MCF 10A (cell line): ENCODE data around the gene HHATL. TPM values are rescaled to one million over a fixed set of nuclear protein-coding genes. Genes with fewer than 3 reads are reported as not detected.

Source experiments
- BruUV-seq: library from RNA; stranded (reverse); fragments of 400-500 nt; replicated peaks from 2 replicates; lab custom pipeline; 2021; lab: Mats Ljungman, UMichigan
- CTCF ChIA-PET: fragments of 300-600 bp; sonication (Branson Sonifier 250); formaldehyde crosslinking; extraction: SDS; loops from one replicate; lab custom pipeline; 2021; ENCODE audit warnings: antibody characterized with exemption, inconsistent platforms; lab: Yijun Ruan, JAX
- POLR2A ChIA-PET: fragments of 300-600, 350-650 bp; sonication (Branson Sonifier 250); formaldehyde crosslinking; extraction: SDS; loops from one replicate; lab custom pipeline; 2020; ENCODE audit warnings: antibody characterized with exemption, inconsistent platforms; lab: Yijun Ruan, JAX
- DNase-seq: peaks from one replicate; pipeline ENCODE4 v3.0.0-alpha.2; 2018; ENCODE audit not compliant: unreplicated experiment
- H3K27ac Mint-ChIP-seq: one replicate; pipeline ENCODE4 v1.8.0; 2022; ENCODE audit warnings: mild to moderate bottlenecking, low read depth, mixed read lengths; ENCODE audit not compliant: unreplicated experiment
- H3K27me3 Mint-ChIP-seq: one replicate; pipeline ENCODE4 v1.8.0; 2022; ENCODE audit warnings: mixed read lengths; ENCODE audit not compliant: insufficient read depth, unreplicated experiment
- H3K36me3 Mint-ChIP-seq: one replicate; pipeline ENCODE4 v1.8.0; 2022; ENCODE audit warnings: mild to moderate bottlenecking, moderate library complexity, mixed read lengths; ENCODE audit not compliant: insufficient read depth, unreplicated experiment
- H3K4me1 Mint-ChIP-seq: one replicate; pipeline ENCODE4 v1.8.0; 2022; ENCODE audit warnings: mixed read lengths; ENCODE audit not compliant: insufficient read depth, unreplicated experiment
- H3K4me3 Mint-ChIP-seq: one replicate; pipeline ENCODE4 v1.8.0; 2022; ENCODE audit warnings: mild to moderate bottlenecking, moderate library complexity, mixed read lengths; ENCODE audit not compliant: unreplicated experiment
- H3K9me3 Mint-ChIP-seq: one replicate; pipeline ENCODE4 v1.8.0; 2022; ENCODE audit warnings: mixed read lengths; ENCODE audit not compliant: unreplicated experiment
- CTCF ChIP-seq: fragments of 200-600 bp; IDR thresholded peaks from one replicate; pipeline ENCODE4 v1.8.0; 2022; ENCODE audit warnings: antibody characterized with exemption, mild to moderate bottlenecking; ENCODE audit not compliant: unreplicated experiment
- intact Hi-C: fragments of 100-400 bp; cut with micrococcal nuclease; formaldehyde crosslinking; loops from 2 replicates; pipeline ENCODE4 v1.14.1; 2022
- total RNA-seq: library from RNA; stranded (reverse); gene quantifications from 2 replicates; pipeline ENCODE4 v1.2.3, GENCODE V29; 2022

The HHATL gene
- total RNA-seq, 1 experiment from 2014 or later: not detected

GRCh38 chr3:42749025-42749752, 46.6 kb upstream of the HHATL start:
- CTCF ChIA-PET: interaction anchor here (0.6 to 2.0 kb wide), 17 partner anchors 9 to 522 kb away, joined by 3 to 16 read pairs (median 4); partner anchors contain the start of genes SEC22C and SS18L2
- H3K4me1 Mint-ChIP-seq: peaks cover 8% of the 10 kb centered on the region
- H3K9me3 Mint-ChIP-seq: no peaks in the 10 kb centered on the region
- H3K27me3 Mint-ChIP-seq: no peaks in the 10 kb centered on the region
- H3K27ac Mint-ChIP-seq: no peak overlapping the region
- no peaks in the 10 kb centered on the region for H3K36me3 Mint-ChIP-seq
- intact Hi-C loops: no loop called here
- POLR2A ChIA-PET: interaction anchor here (1.1 to 1.5 kb wide), 2 partner anchors 30 to 66 kb away, joined by 3 read pairs; no protein-coding TSS in a partner anchor
- TF ChIP-seq CTCF: no peak
- BruUV-seq: no TSS peak
- no peak for DNase-seq
- no peak overlapping the region for H3K4me3 Mint-ChIP-seq

GRCh38 chr3:42747581-42747980, 45.0 kb upstream of the HHATL start:
- no peaks in the 10 kb centered on the region for H3K9me3 Mint-ChIP-seq
- no TSS peak for BruUV-seq
- intact Hi-C loops: no loop called here
- H3K36me3 Mint-ChIP-seq: no peaks in the 10 kb centered on the region
- no peak for TF ChIP-seq CTCF
- DNase-seq: no peak
- peaks cover 8% of the 10 kb centered on the region for H3K4me1 Mint-ChIP-seq
- H3K27me3 Mint-ChIP-seq: no peaks in the 10 kb centered on the region
- H3K27ac Mint-ChIP-seq: no peak overlapping the region
- ChIA-PET POLR2A (no interaction called here), CTCF (interaction anchor here (0.5 to 1.1 kb wide), 10 partner anchors 10 to 258 kb away, joined by 3 to 6 read pairs (median 3); no protein-coding TSS in a partner anchor)
- no peak overlapping the region for H3K4me3 Mint-ChIP-seq

- H3K4me3 Mint-ChIP-seq: no peak overlapping the region
- ChIA-PET POLR2A (interaction anchor here (0.8 to 1.7 kb wide), 4 partner anchors 11 to 147 kb away, joined by 3 to 11 read pairs (median 4); partner anchors contain the start of gene NKTR), CTCF (interaction anchor here (0.5 to 3.7 kb wide), 12 partner anchors 10 to 186 kb away, joined by 3 to 27 read pairs (median 3); partner anchors contain the start of gene ZBTB47)
- H3K9me3 Mint-ChIP-seq: no peaks in the 10 kb centered on the region
- intact Hi-C loops: no loop called here
- BruUV-seq: no TSS peak
- no peaks in the 10 kb centered on the region for H3K36me3 Mint-ChIP-seq
- TF ChIP-seq CTCF: no peak
- H3K27ac Mint-ChIP-seq: peak overlapping the region; percentile 51
- H3K27me3 Mint-ChIP-seq: no peaks in the 10 kb centered on the region
- peaks cover 8% of the 10 kb centered on the region for H3K4me1 Mint-ChIP-seq
- no peak for DNase-seq
Measured at GRCh38 chr3:42746455-42747450, 44.2 kb upstream of the HHATL start.
